Measurements from ENCODE around the gene RPUSD4.

- TF ChIP-seq CTCF (IDR thresholded peaks at IDR 0.05), result no peak
- TF ChIP-seq POLR2A (IDR thresholded peaks at IDR 0.05), result no peak
These were observed 24.5 kb downstream of the RPUSD4 start for GRCh38 chr11:126186708-126187529.

Data from heart left ventricle (tissue), 13 donors.